ENCODE results near the gene BPTF.
"Not testable (repeated sequence)": the region's sequence is repeated elsewhere in the genome, so short reads cannot be mapped to it uniquely, and the experiment has no call there.

BPTF gene

GRCh38 chr17:67922503-67922902 is 97.2 kb downstream of the BPTF start:
- ChIA-PET POLR2A (no interaction called here), CTCF (no interaction called here)
- no peak for DNase-seq (ENCODE audit: extremely low spot score)
- no peak for TF ChIP-seq CTCF (IDR thresholded peaks at IDR 0.05; ENCODE audit: control extremely low read depth, extremely low read depth, low read depth, missing control alignments)

GRCh38 chr17:67928842-67929241 is 103.5 kb downstream of the BPTF start:
- POLR2A ChIA-PET; CTCF ChIA-PET; DNase-seq (ENCODE audit: extremely low spot score): not testable (repeated sequence)

GRCh38 chr17:67931227-67931626 is 105.9 kb downstream of the BPTF start:
- POLR2A ChIA-PET: interaction anchor here (0.6 kb wide), 1 partner anchor 1659 kb away, joined by 3 read pairs; no protein-coding TSS in a partner anchor
- no peak for DNase-seq (ENCODE audit: extremely low spot score)
- CTCF ChIA-PET: interaction anchor here (1.4 to 1.7 kb wide), 2 partner anchors 11 to 39 kb away, joined by 4 to 5 read pairs; no protein-coding TSS in a partner anchor
- TF ChIP-seq CTCF (IDR thresholded peaks at IDR 0.05; ENCODE audit: control extremely low read depth, extremely low read depth, low read depth, missing control alignments): no peak

- CTCF ChIA-PET: interaction anchor here (0.9 to 1.5 kb wide), 6 partner anchors 10 to 142 kb away, joined by 3 to 7 read pairs (median 4); no protein-coding TSS in a partner anchor
- peak; percentile 9 for TF ChIP-seq CTCF (IDR thresholded peaks at IDR 0.05; ENCODE audit: control extremely low read depth, extremely low read depth, low read depth, missing control alignments)
- POLR2A ChIA-PET: no interaction called here
- DNase-seq (ENCODE audit: extremely low spot score): no peak
Observed at GRCh38 chr17:67942810-67943209, 117.5 kb downstream of the BPTF start.

GRCh38 chr17:67944035-67944434 is 118.7 kb downstream of the BPTF start:
- no peak for DNase-seq (ENCODE audit: extremely low spot score)
- ChIA-PET CTCF (interaction anchor here (0.8 to 1.9 kb wide), 3 partner anchors 8 to 12 kb away, joined by 3 to 4 read pairs (median 3); no protein-coding TSS in a partner anchor), POLR2A (no interaction called here)
- no peak for TF ChIP-seq CTCF (IDR thresholded peaks at IDR 0.05; ENCODE audit: control extremely low read depth, extremely low read depth, low read depth, missing control alignments)

- ChIA-PET POLR2A (no interaction called here), CTCF (interaction anchor here (1.2 to 4.6 kb wide), 4 partner anchors 11 to 16 kb away, joined by 3 to 17 read pairs (median 10); no protein-coding TSS in a partner anchor)
- no peak for TF ChIP-seq CTCF (IDR thresholded peaks at IDR 0.05; ENCODE audit: control extremely low read depth, extremely low read depth, low read depth, missing control alignments)
- no peak for DNase-seq (ENCODE audit: extremely low spot score)
Observed at GRCh38 chr17:67946513-67946912, 121.2 kb downstream of the BPTF start.

GRCh38 chr17:67947325-67947813 is 122.1 kb downstream of the BPTF start:
- TF ChIP-seq CTCF (IDR thresholded peaks at IDR 0.05; ENCODE audit: control extremely low read depth, extremely low read depth, low read depth, missing control alignments): no peak
- no peak for DNase-seq (ENCODE audit: extremely low spot score)
- POLR2A ChIA-PET: no interaction called here
- CTCF ChIA-PET: interaction anchor here (1.9 to 4.6 kb wide), 3 partner anchors 11 to 13 kb away, joined by 7 to 17 read pairs (median 12); no protein-coding TSS in a partner anchor
